GM21619 (cell line): Measurements from ENCODE around the gene TELO2.

ENCODE experiments used
- ATAC-seq: cut with Tn5 transposase; IDR thresholded peaks from one replicate; pipeline ENCODE4 v1.9.1; 2021; ENCODE audit not compliant: unreplicated experiment

Gene TELO2

DNA sequence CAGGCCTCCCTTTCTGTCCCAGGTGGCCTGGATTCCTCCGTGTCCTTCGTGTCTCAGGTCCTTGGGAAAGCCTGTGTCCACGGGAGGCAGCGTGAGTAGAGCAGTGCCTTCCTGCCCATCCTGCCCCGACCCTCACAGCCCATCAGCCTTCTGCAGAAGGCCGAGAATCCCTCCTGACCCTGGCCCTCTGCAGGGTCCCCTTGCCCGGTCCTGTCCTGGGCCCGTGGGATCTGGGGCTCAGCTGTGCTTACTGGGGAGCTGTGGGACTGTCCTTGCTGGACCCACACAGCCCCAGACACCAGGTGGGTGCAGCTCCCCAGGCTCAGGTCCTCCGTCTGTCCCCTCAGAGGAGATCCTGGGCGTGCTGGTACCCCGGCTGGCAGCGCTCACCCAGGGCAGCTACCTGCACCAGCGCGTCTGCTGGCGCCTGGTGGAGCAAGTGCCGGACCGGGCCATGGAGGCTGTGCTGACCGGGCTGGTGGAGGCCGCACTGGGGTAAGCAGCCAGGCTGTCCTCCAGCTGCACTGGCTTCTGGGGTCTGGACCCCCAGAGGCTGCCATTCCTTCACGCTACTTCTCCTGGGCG is 3.9 kb downstream of the TELO2 start:
- ATAC-seq: no peak

DNA sequence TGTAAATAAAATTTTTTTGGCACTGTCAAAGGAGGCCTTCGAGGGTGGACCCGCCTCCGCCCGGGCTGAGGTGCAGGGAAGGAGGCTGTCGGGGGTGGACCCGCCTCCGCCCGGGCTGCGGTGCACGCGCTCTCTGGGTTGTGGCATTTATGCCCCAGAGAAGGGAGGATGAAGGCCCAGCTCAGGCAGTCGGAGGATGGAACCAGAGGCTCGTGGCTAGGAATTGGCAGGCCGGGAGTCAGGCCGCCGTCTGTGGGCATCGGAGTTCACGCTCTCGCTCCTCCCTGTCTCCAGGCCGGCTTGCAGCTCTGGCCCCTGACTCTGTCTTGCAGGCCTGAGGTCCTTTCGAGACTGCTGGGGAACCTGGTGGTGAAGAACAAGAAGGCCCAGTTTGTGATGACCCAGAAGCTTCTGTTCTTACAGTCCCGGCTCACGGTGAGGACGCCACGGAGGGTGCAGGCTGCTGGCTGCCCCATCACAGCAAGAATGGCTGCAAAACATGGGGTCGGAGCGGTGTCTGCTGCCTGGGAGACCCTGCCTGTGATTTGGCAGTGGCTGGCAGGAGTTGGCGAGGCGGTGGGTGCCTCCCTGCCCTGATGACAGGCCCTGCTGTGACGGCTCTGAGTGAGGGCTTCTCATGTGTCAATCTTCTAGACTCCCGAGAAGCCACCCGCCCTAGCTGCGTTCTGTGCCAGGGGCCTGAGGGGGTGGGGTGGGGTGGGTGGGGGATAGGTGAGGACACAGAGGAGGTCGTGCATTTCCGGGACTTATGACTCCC is 5.9 kb downstream of the TELO2 start:
- no peak for ATAC-seq

DNA sequence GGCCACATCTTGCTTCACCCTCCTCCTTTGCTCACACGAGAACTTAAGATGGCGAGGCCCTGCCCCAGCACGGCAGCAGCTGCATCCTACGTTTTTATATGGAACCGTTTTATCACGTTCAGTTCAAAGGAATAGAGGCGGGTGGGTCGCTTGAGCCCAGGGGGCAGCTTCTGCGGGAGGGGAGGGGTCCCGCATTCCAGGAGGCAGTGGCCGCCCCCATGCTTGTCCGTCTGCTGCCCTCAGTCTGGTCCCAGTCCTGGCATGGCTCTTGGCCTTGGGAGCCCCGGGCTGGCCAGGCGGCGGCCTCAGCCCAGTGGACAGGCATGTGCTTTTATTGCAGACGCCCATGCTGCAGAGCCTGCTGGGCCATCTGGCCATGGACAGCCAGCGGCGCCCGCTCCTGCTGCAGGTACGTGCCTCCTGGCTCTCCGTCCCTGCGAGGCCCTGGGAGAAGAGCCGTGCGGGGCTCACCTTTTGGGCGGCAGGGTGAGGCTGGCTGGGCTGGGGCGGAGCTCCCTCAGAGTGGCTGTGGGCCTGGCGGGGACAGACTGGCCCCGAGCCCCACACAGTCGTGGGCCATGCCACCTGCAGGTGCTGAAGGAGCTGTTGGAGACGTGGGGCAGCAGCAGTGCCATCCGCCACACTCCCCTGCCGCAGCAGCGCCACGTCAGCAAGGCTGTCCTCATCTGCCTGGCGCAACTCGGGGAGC is 6.8 kb downstream of the TELO2 start:
- ATAC-seq: no peak

DNA sequence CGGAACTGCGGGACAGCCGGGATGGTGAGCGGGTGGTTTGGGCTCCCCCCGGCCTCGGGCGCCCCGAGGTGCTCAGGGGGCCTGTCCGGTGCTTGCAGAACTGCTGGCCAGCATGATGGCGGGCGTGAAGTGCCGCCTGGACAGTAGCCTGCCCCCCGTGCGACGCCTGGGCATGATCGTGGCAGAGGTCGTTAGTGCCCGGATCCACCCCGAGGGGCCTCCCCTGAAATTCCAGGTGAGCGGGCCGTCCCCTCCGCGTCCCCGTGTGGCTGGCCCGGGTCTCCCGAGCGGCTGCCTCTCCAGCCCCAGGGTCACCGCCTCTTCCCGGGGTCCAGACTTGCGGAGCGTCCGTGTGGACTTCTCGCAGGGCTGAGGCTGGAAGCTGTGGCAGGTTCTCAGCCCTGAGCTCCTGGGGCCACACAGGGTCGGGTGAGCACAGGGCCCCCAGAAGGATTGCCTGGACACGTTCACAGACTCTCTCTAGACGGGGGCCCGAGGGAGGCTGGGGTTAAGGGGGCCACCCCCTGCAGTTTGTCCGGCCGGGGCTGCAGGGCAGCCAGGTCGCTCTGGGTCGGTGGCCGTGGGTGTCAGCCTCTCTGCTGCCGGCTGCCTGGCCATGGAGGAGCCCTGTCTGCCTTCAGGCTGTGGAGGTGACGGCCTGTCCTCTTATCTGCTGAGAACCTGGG is 7.4 kb downstream of the TELO2 start:
- ATAC-seq: no peak

DNA sequence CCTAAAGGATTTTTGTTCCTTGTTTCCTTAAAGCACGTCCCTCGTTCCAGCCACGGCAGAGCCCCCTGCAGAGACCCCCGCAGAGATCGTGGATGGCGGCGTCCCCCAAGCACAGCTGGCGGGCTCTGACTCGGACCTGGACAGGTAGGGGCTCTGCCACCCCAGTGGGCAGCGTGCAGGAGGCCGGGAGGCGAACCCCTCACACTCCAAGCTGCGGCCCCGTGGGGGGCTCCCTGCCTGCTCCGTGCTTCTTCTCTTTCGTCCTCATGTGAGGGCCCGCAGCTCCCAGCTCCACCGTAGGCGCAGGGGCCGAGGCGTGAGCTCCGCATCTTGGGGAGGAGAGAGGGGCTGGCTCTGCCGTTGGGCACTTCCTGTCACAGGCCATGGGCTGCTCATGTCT is 8.5 kb downstream of the TELO2 start:
- ATAC-seq: no peak

- ATAC-seq: no peak
These were observed 9.2 kb downstream of the TELO2 start for GRCh38 chr16:1502092-1503004.

DNA sequence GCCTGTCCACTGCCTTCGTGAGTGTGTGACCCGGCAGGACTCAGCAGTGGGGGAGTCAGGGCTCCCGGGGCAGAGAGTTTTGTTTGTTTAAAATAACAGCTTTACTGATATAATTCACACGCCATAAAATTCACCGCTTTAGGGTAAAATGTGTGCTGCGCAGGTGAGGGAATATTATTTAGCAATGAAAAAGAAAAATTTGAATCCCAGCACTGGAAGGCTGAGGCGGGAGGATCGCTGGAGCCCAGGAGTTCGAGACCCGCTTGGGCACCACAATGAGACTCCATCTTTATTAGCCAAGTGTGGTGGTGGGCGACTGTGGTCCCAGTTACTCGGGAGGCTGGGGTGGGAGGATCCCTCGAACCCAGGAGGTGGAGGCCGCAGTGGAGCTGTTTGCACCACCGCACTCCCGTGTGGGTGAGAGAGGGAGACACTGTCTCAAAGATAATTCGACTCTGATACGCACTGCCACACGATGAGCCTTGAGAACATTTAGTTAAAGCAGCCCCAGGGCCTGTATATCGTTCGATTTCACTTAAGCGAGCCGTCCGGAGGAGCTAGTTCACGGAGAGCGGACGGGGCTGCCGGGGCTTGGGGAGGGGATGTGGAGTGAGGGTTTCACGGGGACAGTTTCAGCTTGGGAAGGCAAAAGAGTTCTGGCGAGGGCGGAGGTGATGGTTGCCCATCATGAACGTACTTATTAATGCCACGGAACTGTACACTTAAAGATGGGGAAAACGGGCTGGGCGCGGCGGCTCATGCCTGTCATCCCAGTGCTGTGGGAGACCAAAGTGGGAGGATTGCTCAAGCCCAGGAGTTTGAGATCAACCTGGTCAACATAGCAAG is 10.2 kb downstream of the TELO2 start:
- ATAC-seq: no peak

- ATAC-seq: no peak
These were observed 12.1 kb downstream of the TELO2 start for GRCh38 chr16:1505073-1505844.

DNA sequence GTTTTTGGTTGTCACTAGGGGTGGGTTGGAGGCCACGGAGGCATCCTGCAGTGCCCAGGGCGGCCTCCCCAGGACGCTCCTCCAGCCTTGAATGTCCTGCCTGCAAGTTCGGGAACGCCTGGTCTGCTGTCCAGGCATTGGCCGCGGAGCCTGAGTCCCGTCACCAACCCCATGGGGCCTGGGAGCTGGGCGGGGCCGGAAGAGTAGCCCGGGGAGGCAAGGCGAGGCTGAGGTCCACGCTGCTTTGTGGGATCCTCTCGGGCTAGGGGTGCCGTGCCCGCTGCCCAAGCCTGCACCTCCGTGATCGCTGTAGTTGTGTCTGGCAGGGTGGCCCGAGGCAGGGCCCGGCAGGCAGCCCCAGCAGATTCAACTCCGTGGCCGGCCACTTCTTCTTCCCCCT is 12.8 kb downstream of the TELO2 start:
- no peak for ATAC-seq

- no peak for ATAC-seq
These were observed 13.5 kb downstream of the TELO2 start for GRCh38 chr16:1506494-1507213.

- ATAC-seq: no peak
These were observed 15.5 kb downstream of the TELO2 start for GRCh38 chr16:1508494-1509187.

GRCh38 chr16:1509307-1510221 is 16.4 kb downstream of the TELO2 start:
- ATAC-seq: no peak

GRCh38 chr16:1510272-1510671 is 17.1 kb downstream of the TELO2 start:
- no peak for ATAC-seq

DNA sequence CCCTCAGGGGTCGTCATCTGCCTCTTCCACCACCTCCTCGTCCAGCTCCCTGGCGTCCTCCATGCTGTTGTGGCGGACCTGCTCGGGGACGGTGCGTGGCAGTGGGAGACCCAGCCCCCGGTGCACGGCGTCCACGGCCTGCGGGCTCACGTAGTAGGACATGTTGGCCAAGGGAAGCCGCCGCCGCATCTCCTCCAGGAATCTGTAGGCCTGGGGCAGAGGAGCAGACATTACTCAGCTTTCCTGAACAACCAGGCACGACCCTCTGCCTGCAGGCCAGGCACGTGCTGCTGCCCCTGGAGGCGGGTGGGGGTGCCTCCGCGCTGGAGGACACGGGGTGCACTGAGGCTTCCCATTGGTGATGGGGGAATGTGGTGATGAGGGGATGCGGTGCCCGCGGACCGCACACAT is 17.8 kb downstream of the TELO2 start:
- ATAC-seq: no peak

DNA sequence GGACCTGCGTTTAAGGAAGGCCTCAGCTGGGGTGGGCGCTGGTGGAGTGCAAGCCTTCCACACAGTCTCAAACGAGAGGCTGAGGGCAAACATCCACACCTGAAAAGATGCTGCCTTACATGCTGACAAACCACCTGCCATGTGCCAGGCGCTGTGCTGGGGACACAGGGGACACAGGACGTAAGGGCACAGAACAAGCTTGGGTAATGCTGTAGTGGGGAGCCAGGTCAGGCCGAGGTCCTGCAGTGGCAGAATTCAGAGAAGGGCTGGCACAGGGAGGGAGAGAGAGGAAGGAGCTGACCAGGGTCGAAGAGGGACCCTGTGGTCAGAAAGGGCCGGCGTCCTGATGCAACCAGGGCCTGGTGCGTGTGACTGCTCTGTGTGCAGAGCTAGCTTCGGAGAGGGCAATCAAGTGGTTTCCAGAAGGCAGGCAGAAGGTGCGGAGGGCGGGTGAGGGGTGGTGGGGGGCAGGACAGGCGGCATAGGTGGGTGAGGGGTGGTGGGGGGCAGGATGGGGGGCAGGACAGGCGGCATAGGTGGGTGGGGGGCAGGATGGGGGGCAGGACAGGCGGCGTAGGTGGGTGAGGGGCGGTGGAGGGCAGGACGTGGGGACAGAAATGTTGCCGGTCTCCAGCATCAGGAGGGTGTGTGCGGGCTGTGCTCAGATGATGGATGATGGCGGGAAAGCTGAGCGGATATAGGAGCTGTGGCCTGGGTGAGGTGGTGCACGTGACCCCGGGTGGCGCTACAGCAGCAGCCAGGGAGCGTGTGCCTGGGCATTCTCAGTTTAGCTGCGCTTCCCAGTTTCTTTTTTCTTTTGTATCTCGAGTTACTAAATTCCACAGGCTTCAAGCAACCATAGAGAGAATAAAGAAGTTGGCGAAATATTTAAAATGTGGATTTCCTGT is 18.8 kb downstream of the TELO2 start:
- no peak for ATAC-seq

- no peak for ATAC-seq
These were observed 19.6 kb downstream of the TELO2 start for GRCh38 chr16:1512774-1513173.
